GM18907 (cell line): ENCODE data around the gene USH1G.

ENCODE experiments used
- ATAC-seq: cut with Tn5 transposase; IDR thresholded peaks from one replicate; pipeline ENCODE4 v1.9.1; 2021; ENCODE audit warnings: mild to moderate bottlenecking, moderate library complexity; ENCODE audit not compliant: unreplicated experiment

USH1G gene

DNA sequence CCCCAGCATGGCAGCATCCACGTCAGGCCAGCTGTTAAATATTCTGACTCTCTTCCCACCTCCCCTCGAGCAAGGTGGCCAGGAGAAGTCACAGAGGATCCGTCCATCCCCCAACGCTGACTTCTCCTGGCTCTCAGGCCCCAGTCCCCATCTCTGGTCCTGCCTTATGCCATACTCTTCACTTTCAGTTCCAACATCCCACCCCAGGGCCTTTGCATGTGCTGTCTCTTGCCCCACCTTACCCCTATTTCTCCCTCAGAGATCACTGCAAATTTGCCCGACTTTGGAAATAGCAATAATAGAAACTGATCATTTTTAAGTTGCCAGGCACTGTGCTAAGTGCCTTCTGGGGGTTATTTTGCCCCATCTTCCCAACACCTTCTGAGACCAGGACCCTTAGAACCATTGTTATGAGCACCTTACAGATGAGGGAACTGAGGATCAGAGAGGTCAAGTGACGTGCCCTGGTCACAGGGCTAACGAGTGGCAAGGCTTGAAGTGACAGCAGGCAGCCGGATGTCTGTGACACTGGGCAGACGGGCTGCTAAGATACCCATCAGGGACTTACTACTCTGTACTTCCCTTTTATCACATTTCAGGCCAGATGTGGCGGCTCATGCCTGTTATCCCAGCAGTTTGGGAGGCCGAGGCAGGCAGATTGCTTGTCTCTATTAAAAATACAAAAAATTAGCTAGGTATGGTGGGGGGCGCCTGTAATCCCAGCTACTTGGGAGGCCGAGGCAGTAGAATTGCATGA, 31.8 kb upstream of the USH1G start:
- no peak for ATAC-seq

DNA sequence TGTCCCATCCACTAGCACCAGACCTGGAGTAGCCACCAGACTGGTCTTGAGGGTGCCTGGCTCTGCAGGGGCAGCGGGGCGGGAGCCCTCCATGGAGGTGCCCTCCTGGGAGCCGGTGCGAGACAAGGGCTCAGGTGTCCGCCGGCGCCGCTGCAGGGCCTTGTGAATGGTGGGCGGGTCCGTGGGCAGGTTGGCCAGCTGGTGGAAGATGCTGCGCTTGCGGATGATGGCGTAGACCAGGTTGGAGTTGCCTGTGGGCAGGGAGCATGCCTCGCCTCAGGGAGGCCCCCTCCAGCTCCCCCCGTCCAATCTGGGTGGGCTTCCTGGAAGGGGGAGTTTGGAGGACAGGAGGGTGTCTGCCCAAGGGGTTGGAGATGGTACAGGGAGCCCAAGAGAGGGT, 31.1 kb upstream of the USH1G start:
- no peak for ATAC-seq

DNA sequence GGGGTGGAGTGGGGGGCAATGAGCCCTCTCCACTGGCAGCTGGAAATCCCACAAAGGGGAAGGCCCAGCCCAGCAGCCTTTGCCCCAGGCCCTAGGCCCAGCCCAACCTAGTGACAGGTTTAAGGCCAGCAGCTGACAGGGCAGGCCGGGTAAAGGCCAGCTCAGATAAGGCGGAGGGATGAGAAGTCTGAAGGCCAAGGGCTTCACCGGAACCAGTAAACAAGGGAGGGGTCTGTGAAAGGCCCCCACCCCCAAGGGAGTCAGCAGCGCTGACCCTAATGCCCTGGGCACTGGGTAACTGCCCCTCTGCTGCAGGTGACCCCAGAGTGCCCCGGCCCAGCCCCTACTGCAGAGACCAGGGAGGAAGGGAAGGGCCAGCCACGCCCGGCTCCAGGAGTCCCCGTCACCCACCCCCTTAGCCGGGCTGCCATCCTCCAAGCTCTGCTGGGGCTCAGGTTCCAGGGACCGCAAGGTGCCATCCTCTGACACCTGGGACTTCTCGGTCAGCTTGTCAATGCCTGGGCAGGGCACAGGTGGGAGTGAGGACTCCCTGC, 30.2 kb upstream of the USH1G start:
- no peak for ATAC-seq

- ATAC-seq: no peak
Observed at GRCh38 chr17:74952431-74953133, 29.5 kb upstream of the USH1G start.

GRCh38 chr17:74951680-74952421, 28.8 kb upstream of the USH1G start:
- no peak for ATAC-seq

- no peak for ATAC-seq
Observed at GRCh38 chr17:74951065-74951464, 28.0 kb upstream of the USH1G start.

DNA sequence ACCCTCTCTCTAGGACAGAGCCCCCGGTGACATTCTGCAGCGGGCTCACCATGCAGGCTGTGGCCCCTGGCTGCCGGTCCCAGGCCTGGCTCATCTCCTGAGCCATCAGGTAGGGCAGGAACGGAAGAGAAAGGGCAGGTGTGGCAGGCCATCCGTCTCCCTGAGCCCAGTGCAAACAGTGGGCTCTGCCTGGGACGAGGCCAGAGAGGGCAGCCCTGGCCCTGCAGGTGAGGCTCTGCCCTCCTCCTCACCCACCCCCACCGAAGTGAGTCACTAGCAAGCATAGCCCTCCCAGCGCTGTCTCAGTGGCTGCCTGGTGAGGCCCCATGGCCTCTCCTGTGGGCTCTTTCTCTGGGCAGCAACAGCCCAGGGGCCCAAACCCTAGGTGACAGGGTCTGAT, 27.2 kb upstream of the USH1G start:
- ATAC-seq: no peak

DNA sequence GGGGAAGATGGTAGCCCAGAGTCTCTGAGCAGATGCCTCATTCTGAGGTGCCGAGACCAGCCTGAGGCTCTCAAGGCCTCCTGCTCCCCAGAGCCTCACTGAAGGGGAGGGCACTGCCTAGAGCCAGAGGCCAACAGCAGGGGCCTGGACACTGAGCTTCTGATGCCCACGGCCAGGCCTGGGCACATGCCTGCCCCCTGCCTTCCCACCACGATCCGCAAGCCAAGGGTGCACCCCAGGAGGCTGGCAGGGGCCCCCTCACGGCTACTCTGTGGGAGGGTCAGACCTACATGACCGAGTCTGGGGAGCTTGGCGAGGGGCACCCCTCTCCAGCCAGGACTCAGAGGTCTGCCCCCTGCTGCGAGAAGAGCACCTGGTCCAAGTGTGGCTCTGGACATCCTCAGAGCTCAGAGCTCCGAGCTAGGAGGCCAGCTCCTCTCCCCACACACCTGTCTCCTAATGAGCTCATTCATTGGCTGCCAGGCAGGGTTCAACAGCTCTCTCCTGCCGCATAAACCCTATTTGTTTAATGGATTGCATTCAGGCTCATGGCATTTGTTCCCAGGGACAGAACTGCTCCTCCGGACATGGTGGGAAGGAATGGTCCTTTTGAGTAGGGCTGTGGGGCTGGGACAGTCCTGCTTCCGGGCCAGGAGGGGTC, 26.5 kb upstream of the USH1G start:
- ATAC-seq: no peak

GRCh38 chr17:74947041-74947754, 24.1 kb upstream of the USH1G start:
- no peak for ATAC-seq

DNA sequence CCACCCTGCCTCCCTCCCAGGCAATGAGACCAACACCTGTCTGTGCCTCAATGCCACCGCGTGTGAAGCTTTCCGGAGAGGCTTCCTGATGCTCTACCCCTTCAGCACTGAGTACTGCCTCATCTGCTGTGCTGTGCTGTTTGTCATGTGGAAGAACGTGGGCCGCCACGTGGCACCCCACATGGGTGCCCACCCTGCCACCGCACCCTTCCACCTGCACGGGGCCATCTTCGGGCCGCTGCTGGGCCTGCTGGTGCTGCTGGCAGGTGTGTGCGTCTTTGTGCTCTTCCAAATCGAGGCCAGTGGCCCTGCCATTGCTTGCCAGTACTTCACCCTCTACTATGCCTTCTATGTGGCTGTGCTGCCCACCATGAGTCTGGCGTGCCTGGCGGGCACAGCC, 23.6 kb upstream of the USH1G start:
- no peak for ATAC-seq

DNA sequence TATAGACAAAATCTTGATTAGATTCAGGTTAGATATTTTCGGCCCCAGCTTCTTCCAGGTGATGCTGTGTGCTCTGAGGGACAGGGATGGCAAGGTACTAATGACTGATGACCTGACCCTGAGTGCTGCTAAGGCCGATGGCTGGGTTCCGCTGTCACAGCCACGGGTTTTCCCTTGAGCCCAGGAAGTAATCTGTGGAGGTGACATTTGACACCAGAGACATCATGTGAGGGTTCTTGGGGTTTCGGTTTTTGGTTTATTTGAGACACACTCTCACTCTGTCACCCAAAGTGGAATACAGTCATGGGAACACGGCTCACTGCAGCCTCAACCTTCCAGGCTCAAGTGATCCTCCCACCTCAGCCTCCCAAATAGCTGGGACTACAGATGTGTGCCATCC, 22.5 kb upstream of the USH1G start:
- no peak for ATAC-seq

DNA sequence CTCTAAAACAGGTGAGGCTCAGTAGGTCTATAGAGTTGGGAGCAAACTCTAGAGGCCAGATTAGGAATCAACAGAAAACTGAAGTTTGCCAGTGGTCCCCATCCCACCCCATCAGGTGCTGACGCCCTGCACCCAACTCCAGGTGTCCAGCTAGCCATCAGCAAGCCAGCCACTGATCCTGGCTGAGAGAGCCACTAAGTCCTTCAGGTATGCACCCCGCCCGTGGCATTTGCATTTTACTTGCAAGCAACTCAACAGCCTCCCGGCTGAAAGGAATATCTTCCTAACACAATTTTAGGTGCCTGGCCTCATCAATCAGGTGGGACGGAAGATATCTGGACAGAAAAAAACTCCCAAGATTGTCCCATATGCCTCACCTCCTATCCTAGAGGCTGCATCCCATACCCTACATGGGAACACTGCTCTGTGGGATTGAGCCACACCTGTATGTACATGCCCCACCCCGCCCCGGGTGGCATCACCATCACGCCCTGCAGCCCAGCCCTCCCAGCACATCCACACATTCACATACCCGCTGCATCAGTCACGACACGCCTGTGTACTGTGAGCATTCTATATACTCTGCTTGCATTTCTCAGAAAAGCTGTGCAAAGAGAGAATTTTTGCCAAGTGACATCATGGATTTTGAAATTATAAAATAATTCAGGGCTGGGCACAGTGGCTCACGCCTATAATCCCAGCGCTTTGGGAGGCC, 20.9 kb upstream of the USH1G start:
- no peak for ATAC-seq

DNA sequence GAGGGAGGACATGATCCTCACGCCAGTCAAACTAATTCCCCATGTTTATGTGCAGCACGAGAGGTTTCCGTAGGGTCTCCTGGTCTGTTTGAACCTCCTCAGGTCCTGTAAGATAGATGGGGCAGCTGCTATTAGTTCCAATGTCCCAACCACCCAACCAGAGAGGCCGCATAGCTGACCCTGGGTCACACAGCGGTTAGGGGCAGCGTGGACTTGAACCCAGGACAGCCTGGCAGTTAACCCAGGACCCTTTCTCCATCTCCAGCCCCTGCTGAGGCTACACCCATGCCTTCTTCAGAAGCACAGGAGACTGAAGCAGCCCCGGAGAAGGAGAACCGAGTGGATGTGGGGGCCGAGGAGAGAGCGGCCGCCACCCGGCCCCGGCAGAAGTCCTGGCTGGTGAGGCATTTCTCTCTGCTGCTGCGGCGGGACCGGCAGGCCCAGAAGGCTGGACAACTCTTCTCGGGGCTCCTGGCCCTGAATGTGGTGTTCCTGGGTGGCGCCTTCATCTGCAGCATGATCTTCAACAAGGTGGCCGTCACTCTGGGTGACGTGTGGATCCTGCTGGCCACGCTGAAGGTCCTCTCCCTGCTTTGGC, 18.2 kb upstream of the USH1G start:
- no peak for ATAC-seq

GRCh38 chr17:74939534-74939933, 16.5 kb upstream of the USH1G start:
- no peak for ATAC-seq

GRCh38 chr17:74938194-74938950, 15.3 kb upstream of the USH1G start:
- no peak for ATAC-seq

DNA sequence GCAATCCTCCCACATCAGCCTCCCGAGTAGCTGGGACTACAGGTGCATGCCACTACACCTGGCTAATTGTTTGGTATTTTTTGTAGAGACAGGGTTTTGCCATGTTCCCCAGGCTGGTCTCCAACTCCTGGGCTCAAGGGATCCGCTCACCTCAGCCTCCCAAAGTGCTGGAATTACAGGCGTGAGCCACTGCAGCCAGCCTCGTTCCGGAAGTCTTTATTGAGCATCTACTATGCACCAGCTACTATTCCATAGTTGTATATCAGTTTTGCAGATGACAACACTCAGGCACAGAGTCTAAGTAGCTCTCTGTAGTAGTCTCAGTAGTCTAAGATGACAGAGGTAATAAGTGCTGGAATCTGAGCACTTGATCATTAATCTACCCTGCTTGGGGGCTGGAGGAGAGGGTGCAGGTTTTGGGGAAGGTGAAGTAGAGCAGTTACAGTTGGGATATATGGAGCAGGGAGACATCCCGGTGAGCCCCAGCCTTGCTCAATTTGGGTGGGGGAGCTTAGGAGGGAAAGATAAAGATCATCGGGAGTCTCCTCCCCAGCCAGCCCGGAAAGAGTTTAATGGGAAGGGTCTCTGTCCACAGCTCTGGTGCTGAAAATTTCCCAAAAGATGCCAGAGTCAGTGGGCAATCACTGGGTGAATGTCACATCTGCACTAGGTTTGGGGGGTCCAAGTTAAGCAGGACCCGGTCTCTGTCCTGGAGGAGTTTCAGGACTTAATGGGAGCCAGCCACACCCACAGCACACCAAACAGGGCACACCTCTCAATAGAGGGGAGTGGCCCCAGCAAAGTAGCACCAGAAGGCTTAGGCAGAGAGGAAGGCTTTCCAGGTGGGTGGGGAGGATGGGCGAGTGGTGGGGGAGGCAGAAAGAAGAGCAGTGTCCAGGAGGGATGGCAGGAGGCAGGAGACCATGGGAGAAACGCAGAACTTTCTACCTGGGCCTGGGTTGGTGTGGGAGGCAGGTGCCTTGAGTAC, 14.3 kb upstream of the USH1G start:
- no peak for ATAC-seq

DNA sequence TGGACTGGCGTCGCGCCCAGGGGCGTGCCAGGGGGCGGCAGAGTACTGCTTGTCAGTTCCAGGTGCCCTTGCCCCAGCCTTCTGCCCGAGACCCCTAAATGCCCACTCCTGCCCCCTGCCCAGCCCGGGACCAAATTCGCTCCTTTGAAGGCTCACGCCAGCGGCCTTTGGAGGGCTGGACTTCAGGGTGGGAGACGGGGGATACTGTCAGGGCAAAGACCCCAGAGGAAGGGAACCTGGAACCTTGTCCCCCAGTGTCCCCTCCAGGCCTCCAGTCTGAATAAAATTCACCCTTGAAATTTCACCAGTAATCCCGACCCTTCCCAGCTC, 13.4 kb upstream of the USH1G start:
- ATAC-seq: no peak
